Activated CD4-positive, alpha-beta T cell treated with anti-CD3 and anti-CD28 coated beads for 48 hours (primary cell): ENCODE results near the gene CISH.

ENCODE experiments used
- DNase-seq: peaks from one replicate; pipeline ENCODE4 v3.0.0-alpha.2; 2020

Gene CISH, protein sequence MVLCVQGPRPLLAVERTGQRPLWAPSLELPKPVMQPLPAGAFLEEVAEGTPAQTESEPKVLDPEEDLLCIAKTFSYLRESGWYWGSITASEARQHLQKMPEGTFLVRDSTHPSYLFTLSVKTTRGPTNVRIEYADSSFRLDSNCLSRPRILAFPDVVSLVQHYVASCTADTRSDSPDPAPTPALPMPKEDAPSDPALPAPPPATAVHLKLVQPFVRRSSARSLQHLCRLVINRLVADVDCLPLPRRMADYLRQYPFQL

GRCh38 chr3:50611464-50612233, at the start of gene CISH:
TSS of gene CISH (minus strand) at chr3:50611774. CDS start at chr3:50611650, 124 bp downstream.
- peak; percentile 99 for DNase-seq

DNA sequence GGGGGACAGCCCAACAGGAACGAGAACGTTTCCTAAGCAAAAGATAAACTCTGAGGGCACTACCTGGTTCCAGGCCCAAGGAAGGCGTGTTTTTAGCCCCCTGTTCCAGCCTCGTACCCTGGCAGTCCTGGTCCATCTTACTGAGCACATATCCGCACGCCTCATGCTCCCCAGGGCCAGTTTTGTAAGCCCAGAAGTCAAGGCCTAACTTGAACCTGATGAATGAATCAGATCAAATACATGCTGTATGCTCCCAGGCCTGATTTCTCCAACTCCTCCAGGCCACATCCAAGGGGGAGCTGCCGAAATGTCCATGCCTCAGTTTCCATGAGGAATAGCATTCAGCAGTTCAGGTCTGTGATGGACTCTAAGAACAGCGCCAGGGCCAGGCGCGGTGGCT, 48.8 kb upstream of the CISH start:
- DNase-seq = no peak

GRCh38 chr3:50658831-50659230, 47.3 kb upstream of the CISH start:
- DNase-seq = no peak

GRCh38 chr3:50658416-50658815, 46.8 kb upstream of the CISH start:
- no peak for DNase-seq

DNA sequence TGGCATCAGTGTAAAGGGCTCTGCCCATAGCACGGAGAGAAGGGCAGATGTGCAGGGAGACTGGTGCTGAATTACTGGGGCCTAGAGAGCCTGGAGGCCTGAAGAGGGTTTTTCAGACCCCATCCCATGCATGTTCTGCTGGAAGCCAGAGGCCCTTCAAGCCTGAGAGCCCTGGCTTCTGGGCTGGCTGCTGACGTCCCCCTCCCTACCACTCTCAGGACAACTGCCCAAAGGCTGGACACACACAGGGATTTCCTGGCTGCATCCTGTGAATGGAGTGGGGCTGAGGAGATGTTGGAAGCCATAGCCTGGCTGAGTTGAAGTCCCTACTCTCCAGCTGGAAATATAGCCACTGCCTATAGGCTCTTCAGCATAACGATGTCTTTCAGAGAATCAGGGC, 46.2 kb upstream of the CISH start:
- DNase-seq = no peak

DNA sequence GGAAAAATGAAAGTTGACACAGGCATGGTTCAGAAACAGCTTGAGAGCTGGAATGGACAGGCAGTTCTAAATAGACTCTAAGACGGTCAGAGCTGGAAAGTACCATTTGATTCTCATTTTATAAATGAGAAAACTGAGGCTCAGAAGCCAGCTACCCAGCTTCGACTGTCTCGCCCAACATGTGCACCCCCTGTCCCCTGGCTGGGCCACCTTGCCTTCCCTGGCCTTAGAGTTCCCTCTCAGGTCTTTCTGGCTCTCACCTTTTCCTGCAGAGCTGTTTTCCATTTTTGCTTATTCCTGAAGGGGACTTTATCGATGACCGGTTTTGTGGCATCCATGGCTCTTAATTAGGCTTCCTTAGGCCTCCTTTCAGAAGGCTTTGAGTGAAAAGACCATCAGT, 45.8 kb upstream of the CISH start:
- DNase-seq = no peak

DNA sequence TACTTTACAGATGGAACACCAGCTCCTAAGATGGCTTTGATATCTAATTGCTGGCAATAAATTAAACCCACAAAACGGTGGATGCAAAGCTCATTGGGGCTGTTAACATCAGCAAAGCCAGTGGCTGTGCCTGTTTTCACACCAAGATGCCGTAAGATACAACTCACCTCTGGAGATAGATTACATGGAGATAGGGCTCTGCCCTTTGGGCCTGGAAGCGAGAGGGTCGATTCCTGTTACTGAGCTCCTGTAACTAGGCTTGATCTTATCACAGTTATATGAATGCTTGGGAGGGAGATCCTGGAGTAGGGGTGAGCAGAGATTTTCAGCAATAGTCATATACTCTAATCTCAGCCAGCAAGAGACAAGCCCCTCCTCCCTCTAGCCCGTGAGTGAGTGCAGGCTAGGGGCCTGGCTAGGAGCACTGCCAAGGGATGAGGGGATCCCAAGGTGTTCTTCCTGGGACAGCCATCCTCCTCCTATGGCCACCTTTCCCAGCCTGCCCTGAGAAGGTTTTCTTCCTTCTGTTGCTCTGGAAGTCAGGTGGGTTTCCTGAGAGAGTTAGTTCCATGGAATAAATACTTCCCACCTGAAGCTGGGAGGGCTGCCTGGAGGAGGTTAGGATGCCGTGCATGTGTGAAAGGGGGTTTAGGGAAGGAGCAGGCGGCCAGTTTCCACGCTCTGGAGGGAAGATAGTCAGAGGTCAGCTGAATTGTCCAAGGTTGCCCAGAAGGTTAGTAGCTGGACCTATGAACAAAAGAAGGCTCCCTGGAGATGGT, 45.0 kb upstream of the CISH start:
- DNase-seq = no peak

DNA sequence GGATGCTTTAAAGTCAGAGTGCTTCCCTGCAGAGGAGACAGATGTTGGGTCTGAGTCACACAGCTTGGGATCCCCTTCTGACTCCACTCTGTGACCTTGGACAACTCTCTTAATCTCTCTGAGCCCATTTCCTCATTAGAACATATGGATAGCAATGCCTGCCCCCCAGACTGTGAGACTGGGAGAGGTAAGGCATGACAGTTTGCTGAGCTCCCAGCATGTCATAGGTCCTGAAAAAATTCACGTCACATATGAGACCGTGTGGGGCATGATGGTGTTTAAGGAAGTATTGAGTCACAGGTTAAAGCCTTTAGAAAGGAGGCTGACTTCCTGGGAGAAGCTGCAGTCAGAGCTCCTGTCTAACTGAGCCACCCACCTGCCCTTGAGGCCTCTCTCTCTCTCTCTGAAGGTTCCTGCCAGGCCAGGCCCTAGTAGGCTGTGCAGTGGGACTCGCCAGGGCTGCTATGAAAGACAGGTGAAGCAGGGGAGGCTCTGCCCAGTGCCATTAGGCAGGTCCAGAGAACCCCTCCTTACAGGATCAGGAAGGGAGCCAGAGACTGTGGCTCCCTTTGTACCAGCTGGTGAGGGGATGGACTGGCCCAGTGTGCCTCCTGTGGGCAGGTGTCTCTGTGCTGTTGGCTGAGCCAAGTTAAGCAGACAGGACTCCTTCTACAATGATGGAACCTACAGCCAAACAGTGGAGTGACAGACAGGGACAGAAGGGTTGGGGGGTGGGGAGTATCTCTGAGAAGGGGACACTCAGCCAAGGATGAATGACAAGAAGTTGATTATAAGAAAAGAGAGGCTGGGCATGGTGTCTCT, 43.6 kb upstream of the CISH start:
- peak; percentile 58 for DNase-seq

DNA sequence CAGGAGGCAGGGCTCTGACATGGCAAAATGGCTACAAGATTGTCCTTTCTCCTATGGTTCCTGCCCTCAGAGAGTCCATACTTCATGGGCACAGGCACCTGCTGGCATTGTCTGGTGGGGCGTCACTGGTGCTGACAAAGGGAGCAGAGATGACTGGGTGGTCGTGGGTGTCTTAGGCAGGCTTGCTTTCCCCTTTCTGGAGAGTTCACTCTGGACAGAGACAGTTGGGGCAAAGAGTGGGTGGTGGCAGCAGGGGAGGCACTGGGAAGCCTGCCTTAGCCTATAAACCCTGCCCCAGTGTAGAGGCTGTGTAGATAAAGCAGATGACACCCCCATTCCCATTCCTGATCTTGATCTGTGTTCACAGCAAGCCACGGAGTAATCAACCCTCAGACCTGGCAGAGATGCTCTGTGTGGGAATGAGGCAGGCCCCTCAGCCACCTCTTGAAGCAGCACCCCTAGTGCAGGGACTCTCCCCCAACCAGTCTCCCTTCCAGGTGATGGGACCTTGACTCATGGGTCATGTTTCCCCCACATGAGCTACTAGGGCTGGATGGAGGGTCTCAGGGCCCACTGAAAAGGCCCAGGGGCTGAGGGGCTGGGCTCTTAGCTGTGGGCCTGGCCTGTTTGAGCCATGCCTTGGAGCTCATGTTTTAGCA, 42.5 kb upstream of the CISH start:
- no peak for DNase-seq

DNA sequence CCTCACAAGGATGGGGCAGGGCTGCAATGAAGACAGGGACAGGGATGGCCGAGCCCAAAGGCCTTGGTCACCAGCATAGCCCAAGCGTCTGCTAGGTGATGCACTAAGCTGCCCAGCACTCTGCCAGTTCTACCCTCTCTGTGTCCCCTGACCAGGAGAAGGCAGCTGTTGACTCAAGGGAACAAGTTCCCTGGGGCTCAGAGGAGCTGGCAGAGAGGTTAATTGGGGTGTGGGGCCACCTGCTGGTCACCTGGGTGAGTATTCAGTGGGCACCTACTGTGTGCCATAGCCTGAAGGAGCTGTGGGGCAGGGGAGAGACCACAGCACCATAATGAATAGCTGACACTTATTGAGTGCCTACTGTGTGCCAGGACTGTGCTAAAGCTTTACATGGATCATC, 41.1 kb upstream of the CISH start:
- peak; percentile 70 for DNase-seq

DNA sequence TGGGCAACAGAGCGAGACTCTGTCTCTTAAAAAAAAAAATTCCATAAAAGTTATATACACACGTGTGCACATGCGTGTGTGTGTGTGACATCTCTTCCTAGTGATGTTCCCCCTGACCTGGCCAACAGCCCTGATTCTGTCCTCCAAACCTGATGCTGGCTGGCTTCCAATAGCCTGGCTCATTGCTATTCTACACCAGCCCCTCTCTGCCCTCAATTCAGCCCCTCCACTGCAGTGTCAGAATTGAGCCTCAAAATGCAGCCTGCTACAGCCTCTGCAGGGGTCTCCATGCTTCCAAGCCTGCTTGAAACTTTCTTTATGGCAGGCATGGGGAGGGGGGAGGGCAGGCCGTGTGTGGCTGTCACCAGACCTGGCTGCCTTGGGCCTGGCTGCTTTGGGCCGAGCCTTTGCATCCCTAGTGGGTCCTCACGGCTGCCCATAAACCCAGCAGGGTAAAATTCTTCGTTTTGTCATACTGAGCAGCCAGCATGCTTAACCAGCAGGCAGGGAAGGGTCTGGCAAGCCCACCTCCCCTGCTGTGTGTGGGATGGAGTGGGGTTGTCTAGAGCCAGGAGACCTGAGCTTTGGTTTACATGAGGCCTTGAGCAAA, 40.5 kb upstream of the CISH start:
- DNase-seq = no peak

GRCh38 chr3:50651445-50651844, 39.9 kb upstream of the CISH start:
- no peak for DNase-seq

- no peak for DNase-seq
These were observed 38.4 kb upstream of the CISH start for GRCh38 chr3:50650018-50650417.

DNA sequence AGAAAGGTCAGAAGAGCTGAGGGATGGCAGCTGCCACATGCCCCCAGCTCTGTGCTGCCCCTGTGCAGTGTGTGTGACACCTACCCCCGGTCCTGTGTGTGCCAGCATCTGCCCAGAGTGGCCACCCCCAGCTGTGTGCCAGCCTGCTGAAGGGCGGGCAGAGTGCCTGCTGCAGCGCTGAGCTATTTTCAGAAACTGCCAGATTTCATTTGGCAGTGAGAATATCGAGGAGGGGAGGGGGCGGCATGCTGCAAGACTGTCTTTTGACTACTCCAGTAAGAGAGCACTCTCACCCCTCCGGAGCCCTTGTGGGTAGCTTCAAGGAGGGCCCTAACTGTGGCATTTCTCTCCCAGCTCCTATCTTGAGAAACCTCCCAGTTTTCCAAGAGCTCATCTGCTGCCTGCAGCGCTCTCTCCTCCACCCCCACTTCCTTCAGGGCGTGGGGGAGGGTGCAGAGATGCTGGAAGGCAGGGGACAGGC, 37.9 kb upstream of the CISH start:
- no peak for DNase-seq

- no peak for DNase-seq
These were observed 37.4 kb upstream of the CISH start for GRCh38 chr3:50648944-50649343.

- DNase-seq = no peak
These were observed 36.7 kb upstream of the CISH start for GRCh38 chr3:50648313-50648712.

DNA sequence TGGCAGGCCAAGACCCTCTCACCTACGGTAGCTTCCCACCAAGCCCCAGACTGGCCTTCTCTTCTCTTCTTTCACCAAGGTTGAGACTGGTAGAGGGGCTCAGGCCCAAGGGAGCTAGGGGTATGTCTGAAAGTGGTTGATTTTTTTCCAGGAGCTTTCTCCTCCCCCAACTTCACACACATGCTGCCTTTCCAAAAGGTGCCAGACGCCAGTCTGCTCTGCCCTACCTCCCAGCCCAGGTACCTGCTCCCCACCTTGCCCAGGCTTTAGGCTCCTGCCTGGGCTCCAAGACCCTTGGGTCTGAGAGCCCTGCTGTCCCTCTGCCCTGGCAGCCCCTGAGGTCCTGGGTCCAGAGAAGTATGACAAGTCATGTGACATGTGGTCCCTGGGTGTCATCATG, 33.8 kb upstream of the CISH start:
- DNase-seq = no peak

DNA sequence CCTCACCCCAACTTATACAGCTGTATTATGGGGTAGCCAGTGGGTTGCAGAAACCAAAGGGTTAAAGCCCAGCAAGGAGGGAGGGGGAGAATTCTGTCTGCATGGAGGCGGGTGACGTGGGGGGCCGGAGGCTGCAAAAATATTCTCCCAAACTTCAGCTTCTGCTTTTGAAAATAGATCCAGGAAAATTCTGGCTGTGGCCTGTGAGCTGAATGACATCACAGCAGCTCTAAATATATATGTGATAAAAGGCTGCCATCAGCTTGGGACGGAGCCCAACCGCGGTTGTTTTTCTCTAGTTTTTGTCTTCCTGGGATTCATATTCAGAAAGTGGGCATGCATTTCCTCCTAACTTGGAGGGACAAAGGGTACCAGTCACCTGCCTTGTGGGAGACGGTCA, 33.0 kb upstream of the CISH start:
- DNase-seq = no peak

DNA sequence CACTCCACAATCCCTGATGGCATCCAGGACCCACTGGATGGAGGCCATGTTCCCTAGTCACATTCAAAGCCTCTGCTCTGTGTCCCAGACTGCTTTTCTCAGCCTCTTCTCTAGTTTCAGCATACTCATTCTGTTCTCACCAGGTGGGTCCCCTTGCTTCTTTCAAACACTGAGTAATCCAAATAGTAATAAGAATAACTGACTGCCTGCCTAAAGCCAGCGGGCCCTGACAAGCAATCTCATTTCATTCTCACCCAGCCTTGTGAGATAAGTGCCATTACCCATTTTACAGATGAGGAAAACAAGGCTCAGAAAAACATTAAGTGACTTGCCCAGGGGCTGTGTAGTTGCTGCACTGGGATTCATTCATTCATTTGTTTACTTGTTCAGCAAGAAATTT, 30.8 kb upstream of the CISH start:
- DNase-seq = no peak

GRCh38 chr3:50639055-50639494, 27.5 kb upstream of the CISH start:
- no peak for DNase-seq

DNA sequence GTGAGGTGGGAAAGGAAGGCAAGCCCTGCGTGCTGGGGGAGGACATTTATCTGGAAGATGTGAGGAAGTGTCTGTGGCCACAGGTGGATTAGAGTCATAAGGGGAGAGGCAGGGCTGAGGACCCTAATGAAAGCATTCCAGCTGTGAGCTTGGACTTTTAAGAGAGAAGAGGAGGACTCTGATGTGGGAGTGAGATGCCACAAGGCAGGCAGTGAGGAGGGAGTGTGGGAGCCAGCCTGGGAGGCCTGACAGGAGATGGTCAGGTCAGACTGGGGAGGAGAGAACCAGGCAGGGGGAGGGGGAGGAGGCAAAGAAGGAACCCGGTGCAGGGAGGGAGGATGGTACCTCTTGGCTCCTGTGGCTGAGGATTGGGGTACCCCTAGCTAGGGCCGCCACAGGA, 26.4 kb upstream of the CISH start:
- DNase-seq = no peak

DNA sequence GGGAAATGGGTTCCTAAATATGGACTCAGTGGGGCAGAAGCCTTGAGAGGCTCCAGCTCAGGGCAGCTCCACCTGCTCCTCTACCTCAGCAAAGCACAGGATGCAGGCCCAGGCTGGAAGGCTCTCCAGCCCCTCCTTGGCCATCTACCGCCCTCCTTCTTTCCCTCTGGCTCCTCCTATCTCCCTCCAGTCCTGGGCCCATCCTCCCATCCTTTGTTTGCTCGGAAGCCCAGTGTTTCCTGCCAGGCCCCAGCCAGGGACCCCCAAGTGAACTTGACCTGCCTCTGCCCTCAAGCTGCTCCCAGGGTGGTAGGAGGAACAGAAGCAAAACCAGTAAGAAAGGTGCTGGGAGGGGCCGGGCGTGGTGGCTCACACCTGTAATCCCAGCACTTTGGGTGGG, 25.4 kb upstream of the CISH start:
- DNase-seq = no peak
